Measurements from ENCODE around the gene FAAP20. TPM values are rescaled to one million over a fixed set of nuclear protein-coding genes. Genes with fewer than 3 reads are reported as not detected.

Gene FAAP20
- total and polyA plus RNA-seq, 2 experiments from 2014 or later: 130 to 188 TPM

DNA sequence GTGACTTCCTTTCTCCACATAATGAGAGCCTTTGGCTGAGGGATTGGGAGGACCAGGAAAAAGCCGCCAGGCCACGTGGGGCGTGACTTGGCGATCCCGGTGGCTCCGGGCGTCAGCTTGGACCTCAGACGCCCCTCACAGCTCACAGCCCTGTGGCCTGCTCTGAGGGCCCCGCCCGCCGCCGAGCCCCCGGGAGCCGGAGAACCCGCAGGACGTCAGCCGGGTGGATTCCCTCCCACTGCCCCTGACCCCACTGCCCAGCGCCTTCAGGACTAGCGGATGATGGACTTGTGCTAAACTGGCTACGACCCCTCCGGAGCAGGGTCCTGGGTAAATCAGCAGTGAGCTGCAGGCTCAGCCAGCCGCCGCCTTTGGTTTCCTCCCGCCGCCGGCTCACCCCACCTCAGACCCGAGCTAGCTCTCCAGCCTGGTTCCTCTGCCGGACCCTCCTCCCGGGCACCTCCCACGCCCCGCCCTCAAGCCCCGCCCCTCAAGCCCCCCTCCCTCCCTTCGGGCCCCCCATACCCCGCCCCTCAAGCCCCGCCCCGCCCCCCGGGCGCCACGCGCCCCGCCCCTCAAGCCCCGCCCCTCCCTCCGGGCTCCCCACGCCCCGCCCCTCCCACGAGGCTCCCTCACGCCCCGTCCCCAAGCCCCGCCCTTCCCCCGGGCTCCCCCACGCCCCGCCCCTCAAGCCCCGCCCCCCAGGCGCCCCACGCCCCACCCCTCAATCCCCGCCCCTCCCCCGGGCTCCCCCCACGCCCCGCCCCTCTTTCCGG, 10.0 kb upstream of the FAAP20 start:
- DNase-seq (ENCODE audit: low read depth in 1 of 2, low spot score in 1 of 2): peak in 1 of 2 donors; percentile 89
- Histone ChIP-seq H3K27me3 (no peaks in the 10 kb centered on the region), H3K4me3 (peak overlapping the region; percentile 47), H3K4me1 (ENCODE audit: low read depth) (peaks cover 7% of the 10 kb centered on the region), H3K9me3 (ENCODE audit: low read depth) (no peaks in the 10 kb centered on the region), H3K36me3 (no peaks in the 10 kb centered on the region), H3K27ac (peak overlapping the region; percentile 49)
- TF ChIP-seq, protein P1, sequence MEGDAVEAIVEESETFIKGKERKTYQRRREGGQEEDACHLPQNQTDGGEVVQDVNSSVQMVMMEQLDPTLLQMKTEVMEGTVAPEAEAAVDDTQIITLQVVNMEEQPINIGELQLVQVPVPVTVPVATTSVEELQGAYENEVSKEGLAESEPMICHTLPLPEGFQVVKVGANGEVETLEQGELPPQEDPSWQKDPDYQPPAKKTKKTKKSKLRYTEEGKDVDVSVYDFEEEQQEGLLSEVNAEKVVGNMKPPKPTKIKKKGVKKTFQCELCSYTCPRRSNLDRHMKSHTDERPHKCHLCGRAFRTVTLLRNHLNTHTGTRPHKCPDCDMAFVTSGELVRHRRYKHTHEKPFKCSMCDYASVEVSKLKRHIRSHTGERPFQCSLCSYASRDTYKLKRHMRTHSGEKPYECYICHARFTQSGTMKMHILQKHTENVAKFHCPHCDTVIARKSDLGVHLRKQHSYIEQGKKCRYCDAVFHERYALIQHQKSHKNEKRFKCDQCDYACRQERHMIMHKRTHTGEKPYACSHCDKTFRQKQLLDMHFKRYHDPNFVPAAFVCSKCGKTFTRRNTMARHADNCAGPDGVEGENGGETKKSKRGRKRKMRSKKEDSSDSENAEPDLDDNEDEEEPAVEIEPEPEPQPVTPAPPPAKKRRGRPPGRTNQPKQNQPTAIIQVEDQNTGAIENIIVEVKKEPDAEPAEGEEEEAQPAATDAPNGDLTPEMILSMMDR (IDR thresholded peaks at IDR 0.05; ENCODE audit: low read depth, low read length): no peak

DNA sequence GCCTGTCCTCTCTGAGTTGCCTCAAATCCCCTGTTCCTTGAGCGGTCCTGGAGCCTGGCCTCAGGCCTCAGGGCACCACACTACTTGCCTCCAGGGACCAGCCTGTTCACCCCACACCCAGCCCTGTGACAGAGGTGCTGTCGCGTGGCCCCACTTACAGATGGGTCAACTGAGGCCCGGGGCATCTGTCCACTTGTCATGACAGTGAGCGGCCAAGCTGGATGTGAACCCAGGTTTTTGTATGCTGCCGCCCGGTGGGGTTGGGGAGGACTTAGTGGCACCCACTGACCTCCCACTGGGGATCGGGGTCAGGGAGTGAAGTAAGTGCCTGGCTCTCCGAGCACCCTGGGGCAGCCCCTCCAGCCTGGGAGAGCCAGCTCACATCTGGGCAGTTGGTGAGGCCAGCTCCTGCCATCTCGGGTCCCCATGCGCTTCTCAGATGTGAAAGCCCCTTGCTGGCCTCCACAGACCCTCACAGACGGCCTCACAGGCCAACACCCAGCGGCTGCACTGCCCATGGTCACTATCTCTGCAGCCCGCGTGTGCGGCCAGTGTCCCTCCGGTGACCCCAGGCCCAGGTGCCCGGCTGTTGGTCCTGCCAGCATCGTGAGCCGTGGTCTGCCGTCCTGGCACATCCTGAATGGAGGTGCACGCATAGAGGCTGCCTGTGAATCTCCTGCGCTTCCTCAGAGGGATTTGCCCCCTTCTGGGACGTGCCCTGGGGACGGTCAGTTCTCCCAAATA, 9.3 kb upstream of the FAAP20 start:
- Histone ChIP-seq H3K27ac (peak overlapping the region; percentile 49), H3K27me3 (no peaks in the 10 kb centered on the region), H3K36me3 (no peaks in the 10 kb centered on the region), H3K9me3 (ENCODE audit: low read depth) (no peaks in the 10 kb centered on the region), H3K4me3 (peak overlapping the region; percentile 47), H3K4me1 (ENCODE audit: low read depth) (peaks cover 10% of the 10 kb centered on the region)
- TF ChIP-seq, protein P1 (IDR thresholded peaks at IDR 0.05; ENCODE audit: low read depth, low read length): no peak
- no peak for DNase-seq (ENCODE audit: low read depth in 1 of 2, low spot score in 1 of 2)

DNA sequence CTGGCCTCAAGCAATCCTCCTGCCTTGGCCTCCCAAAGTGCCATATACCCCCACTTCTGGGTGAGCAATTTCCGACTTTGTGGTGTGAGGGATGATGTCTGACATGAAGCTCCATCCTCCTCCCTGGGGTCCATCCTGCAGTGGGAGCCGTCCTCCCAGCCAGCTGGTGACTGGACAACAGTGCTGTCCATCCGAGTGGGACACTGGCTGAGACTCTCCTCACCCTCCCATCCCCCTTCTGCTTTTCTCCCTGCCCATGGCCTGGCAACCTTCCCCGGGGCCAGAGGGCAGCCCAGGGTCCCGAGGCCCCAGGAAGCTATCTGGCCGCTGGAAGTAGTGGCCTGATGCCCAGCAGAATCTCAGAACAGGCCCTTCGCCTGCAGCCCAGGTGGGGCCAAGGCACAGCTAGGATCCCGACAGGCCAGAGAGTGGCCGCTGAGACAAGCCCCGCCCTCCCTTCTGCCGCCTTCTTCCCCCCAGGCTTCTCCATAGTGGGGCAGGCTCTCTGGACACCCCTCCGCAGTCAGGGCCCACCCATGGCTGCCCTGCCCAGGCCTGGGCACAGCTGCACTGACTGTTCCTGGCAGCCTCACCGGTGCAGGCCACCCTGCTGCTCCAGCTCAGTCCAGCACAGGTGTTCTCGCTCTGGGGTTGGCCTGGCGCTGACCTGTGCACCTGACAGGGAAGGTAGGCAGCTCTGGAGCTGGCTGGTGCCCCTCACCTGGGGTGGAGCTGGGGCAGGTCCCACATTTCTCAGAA, 8.4 kb upstream of the FAAP20 start:
- no peaks in the 10 kb centered on the region for H3K36me3 ChIP-seq
- H3K4me3 ChIP-seq: no peak overlapping the region
- peaks cover 18% of the 10 kb centered on the region for H3K4me1 ChIP-seq (ENCODE audit: low read depth)
- H3K27me3 ChIP-seq: no peaks in the 10 kb centered on the region
- no peaks in the 10 kb centered on the region for H3K9me3 ChIP-seq (ENCODE audit: low read depth)
- TF ChIP-seq, protein P1 (IDR thresholded peaks at IDR 0.05; ENCODE audit: low read depth, low read length): no peak
- no peak for DNase-seq (ENCODE audit: low read depth in 1 of 2, low spot score in 1 of 2)
- H3K27ac ChIP-seq: no peak overlapping the region

DNA sequence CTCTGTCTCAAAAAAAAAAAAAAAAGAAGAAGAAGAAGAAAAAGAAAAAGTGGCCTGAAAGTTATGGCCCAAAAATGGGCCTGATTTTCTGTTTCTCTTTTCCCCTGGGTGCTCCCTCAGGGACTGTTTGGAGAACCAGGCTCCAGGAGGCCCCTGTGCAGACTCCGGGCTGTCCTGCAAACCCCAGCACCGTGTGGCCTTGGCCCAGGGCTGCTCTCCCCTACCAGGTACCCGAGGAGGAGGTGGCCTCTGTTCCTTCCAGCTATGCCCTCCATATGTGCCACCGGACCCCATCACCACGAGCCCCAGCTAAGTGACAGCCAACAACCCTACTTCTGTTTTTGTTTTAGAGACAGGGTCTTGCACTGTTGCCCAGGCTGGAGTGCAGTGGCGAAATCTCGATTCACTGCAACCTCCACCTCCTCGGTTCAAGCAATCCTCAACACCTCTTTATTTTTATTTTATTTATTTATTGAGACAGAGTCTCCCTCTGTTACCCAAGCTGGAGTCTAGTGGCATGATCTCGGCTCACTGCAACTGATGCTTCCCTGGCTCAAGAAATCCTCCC, 7.5 kb upstream of the FAAP20 start:
- Histone ChIP-seq H3K9me3 (ENCODE audit: low read depth) (no peaks in the 10 kb centered on the region), H3K27ac (no peak overlapping the region), H3K36me3 (no peaks in the 10 kb centered on the region), H3K4me1 (ENCODE audit: low read depth) (peaks cover 27% of the 10 kb centered on the region), H3K27me3 (no peaks in the 10 kb centered on the region), H3K4me3 (no peak overlapping the region)
- TF ChIP-seq, protein P1 (IDR thresholded peaks at IDR 0.05; ENCODE audit: low read depth, low read length): no peak
- no peak for DNase-seq (ENCODE audit: low read depth in 1 of 2, low spot score in 1 of 2)

DNA sequence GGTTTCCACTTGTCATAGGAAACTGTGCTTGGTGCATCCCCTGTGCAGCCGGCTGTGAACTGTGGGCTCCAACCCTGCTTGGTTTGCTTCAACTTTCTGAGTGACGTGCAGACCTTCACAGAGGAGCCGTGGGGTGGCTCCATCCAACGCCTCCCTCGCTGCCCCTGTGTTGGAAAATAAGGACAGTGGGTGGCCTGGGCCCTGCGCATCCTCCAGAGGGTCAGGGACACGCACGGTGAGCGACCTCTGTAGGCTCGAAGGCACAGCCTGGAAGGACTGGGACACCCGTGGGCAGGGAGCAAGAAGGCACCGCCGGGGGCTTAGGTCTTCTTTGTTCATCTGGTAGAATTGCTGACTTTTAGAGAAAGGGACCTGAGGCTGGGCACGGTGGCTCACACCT, 6.5 kb upstream of the FAAP20 start:
- no peak for DNase-seq (ENCODE audit: low read depth in 1 of 2, low spot score in 1 of 2)
- TF ChIP-seq, protein P1 (IDR thresholded peaks at IDR 0.05; ENCODE audit: low read depth, low read length): no peak
- Histone ChIP-seq H3K4me3 (no peak overlapping the region), H3K27ac (no peak overlapping the region), H3K27me3 (no peaks in the 10 kb centered on the region), H3K9me3 (ENCODE audit: low read depth) (no peaks in the 10 kb centered on the region), H3K4me1 (ENCODE audit: low read depth) (peaks cover 29% of the 10 kb centered on the region), H3K36me3 (no peaks in the 10 kb centered on the region)

All from cardiac muscle cell (in vitro differentiated cells and primary cell).